OCI-LY1 (cell line): ENCODE measurements around the gene KLHL4.
"Not testable (repeated sequence)": the region's sequence is repeated elsewhere in the genome, so short reads cannot be mapped to it uniquely, and the experiment has no call there.

Experiments used
- H2AFZ ChIP-seq: fragments of 200-600 bp; sonication (generic), shearing (Covaris generic); 2 replicates; pipeline ENCODE4 v1.6.0; 2014; ENCODE audit warnings: antibody characterized with exemption, mild to moderate bottlenecking, low read length
- H3F3A ChIP-seq: fragments of 200-600 bp; sonication (generic), shearing (Covaris generic); 2 replicates; pipeline ENCODE4 v1.6.0; 2014; ENCODE audit warnings: mild to moderate bottlenecking, antibody characterized with exemption, low read length, moderate library complexity; ENCODE audit not compliant: insufficient read depth
- H3K27ac ChIP-seq: fragments of 200-600 bp; sonication (generic); 2 replicates; pipeline ENCODE4 v1.5.1; 2014; ENCODE audit warnings: low read length, mixed run types, mild to moderate bottlenecking, low read depth; ENCODE audit not compliant: poor library complexity, severe bottlenecking
- H3K27me3 ChIP-seq: fragments of 200-600 bp; sonication (generic); 2 replicates; pipeline ENCODE4 v1.6.0; 2014; ENCODE audit warnings: antibody characterized with exemption, mild to moderate bottlenecking, low read length, moderate library complexity; ENCODE audit not compliant: insufficient read depth
- H3K36me3 ChIP-seq: fragments of 200-600 bp; sonication (generic); 2 replicates; pipeline ENCODE4 v1.6.1; 2014; ENCODE audit warnings: mild to moderate bottlenecking, antibody characterized with exemption, low read length, moderate library complexity, mixed read lengths; ENCODE audit not compliant: insufficient read depth
- H3K4me1 ChIP-seq: fragments of 200-600 bp; sonication (generic); 2 replicates; pipeline ENCODE4 v1.5.1; 2014; ENCODE audit warnings: mild to moderate bottlenecking, low read length, moderate library complexity; ENCODE audit not compliant: insufficient read depth, severe bottlenecking
- H3K4me2 ChIP-seq: fragments of 200-600 bp; sonication (generic), shearing (Covaris generic); 2 replicates; pipeline ENCODE4 v1.6.1; 2014; ENCODE audit warnings: low read length
- H3K4me3 ChIP-seq: fragments of 200-600 bp; sonication (generic); 2 replicates; pipeline ENCODE4 v1.5.1; 2014; ENCODE audit warnings: low read length, low read depth, mild to moderate bottlenecking, mixed read lengths; ENCODE audit not compliant: poor library complexity, severe bottlenecking
- H3K79me2 ChIP-seq: fragments of 200-600 bp; shearing (Covaris generic); 2 replicates; pipeline ENCODE4 v1.6.1; 2016; ENCODE audit warnings: mixed run types, low read length, mixed read lengths; ENCODE audit not compliant: insufficient read depth
- H3K9ac ChIP-seq: fragments of 200-600 bp; sonication (generic), shearing (Covaris generic); 2 replicates; pipeline ENCODE4 v1.6.1; 2014; ENCODE audit warnings: mild to moderate bottlenecking, low read length, mixed read lengths
- H3K9me2 ChIP-seq: fragments of 200-600 bp; sonication (generic), shearing (Covaris generic); 2 replicates; pipeline ENCODE4 v1.6.1; 2014; ENCODE audit warnings: low read depth, mild to moderate bottlenecking, low read length, mixed read lengths
- H3K9me3 ChIP-seq: fragments of 200-600 bp; shearing (Covaris generic); 2 replicates; pipeline ENCODE4 v1.6.1; 2014; ENCODE audit warnings: low read length, mixed read lengths
- H4K20me1 ChIP-seq: fragments of 200-600 bp; sonication (generic), shearing (Covaris generic); 2 replicates; pipeline ENCODE4 v1.6.0; 2016; ENCODE audit warnings: mild to moderate bottlenecking, low read length; ENCODE audit not compliant: insufficient read depth
- EZH2 ChIP-seq: fragments of 200-600 bp; sonication (generic), shearing (Covaris generic); IDR thresholded peaks from 2 replicates; pipeline ENCODE4 v1.8.0; 2017; ENCODE audit warnings: borderline replicate concordance, mixed run types, mild to moderate bottlenecking, antibody characterized with exemption, low read length, moderate library complexity, mixed read lengths
- TF ChIP-seq, protein P1 (sequence below): fragments of 200-600 bp; sonication (generic), shearing (Covaris generic); IDR thresholded peaks from 2 replicates; pipeline ENCODE4 v1.5.1; 2017; ENCODE audit warnings: mild to moderate bottlenecking, antibody characterized with exemption, low read length, moderate library complexity, mixed read lengths

Gene KLHL4

DNA sequence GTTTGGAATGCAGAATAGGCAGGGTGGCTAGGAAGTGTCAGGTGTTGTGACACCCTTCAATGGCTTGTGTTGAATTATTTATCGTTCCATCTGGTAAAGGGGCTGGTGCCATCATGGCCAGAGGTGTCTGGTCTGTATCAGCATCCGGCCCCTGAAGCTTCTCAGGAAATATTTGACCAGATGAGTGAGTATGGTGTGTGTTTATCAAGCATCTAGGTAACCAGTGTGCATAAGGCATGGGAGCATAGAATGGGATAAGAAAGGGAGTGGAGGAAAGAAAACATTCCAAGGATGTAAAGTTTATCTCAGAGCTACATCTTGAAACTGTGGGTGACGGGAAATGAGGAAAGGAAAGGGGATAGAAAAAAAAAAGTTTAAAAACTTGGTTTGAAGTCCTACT lies 109.4 kb downstream of the KLHL4 start:
- Histone ChIP-seq H3K9me3 (no peaks in the 10 kb centered on the region), H3K4me3 (no peak overlapping the region), H2AFZ (no peak overlapping the region), H4K20me1 (no peaks in the 10 kb centered on the region), H3K27ac (no peak overlapping the region), H3K4me2 (no peak overlapping the region), H3K79me2 (no peaks in the 10 kb centered on the region), H3K9me2 (no peaks in the 10 kb centered on the region), H3K36me3 (no peaks in the 10 kb centered on the region), H3F3A (no peaks in the 10 kb centered on the region), H3K27me3 (no peaks in the 10 kb centered on the region), H3K4me1 (no peaks in the 10 kb centered on the region), H3K9ac (no peak overlapping the region)
- no peak for TF ChIP-seq EZH2
- TF ChIP-seq, protein P1, sequence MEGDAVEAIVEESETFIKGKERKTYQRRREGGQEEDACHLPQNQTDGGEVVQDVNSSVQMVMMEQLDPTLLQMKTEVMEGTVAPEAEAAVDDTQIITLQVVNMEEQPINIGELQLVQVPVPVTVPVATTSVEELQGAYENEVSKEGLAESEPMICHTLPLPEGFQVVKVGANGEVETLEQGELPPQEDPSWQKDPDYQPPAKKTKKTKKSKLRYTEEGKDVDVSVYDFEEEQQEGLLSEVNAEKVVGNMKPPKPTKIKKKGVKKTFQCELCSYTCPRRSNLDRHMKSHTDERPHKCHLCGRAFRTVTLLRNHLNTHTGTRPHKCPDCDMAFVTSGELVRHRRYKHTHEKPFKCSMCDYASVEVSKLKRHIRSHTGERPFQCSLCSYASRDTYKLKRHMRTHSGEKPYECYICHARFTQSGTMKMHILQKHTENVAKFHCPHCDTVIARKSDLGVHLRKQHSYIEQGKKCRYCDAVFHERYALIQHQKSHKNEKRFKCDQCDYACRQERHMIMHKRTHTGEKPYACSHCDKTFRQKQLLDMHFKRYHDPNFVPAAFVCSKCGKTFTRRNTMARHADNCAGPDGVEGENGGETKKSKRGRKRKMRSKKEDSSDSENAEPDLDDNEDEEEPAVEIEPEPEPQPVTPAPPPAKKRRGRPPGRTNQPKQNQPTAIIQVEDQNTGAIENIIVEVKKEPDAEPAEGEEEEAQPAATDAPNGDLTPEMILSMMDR, result no peak

DNA sequence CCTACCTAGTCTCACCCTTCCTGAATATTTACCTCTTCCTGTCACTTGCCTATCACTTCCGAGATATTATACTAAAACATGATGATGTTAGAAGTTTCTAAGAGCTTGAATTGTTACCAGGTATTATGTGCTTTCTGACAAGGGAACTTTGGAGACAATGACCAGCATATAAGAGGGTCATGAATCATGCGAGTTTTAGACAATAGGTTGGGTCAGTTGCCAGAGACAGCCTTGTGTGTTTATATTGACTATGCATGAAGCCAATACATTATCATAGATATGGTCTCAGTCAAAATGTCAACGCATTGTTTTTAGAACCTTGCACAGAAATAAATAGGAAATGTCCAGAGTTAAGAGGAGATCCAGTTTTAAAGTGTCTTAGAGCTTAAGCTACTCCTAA lies 116.8 kb downstream of the KLHL4 start:
- no peaks in the 10 kb centered on the region for H3K79me2 ChIP-seq
- no peaks in the 10 kb centered on the region for H3K9me2 ChIP-seq
- H3F3A ChIP-seq, result no peaks in the 10 kb centered on the region
- H3K27ac ChIP-seq, result no peak overlapping the region
- no peaks in the 10 kb centered on the region for H3K9me3 ChIP-seq
- H3K9ac ChIP-seq, result no peak overlapping the region
- H2AFZ ChIP-seq, result no peak overlapping the region
- H3K27me3 ChIP-seq, result no peaks in the 10 kb centered on the region
- no peak overlapping the region for H3K4me2 ChIP-seq
- TF ChIP-seq, protein P1, result no peak
- no peak for TF ChIP-seq EZH2
- no peaks in the 10 kb centered on the region for H4K20me1 ChIP-seq
- H3K36me3 ChIP-seq, result no peaks in the 10 kb centered on the region
- H3K4me3 ChIP-seq, result no peak overlapping the region
- no peaks in the 10 kb centered on the region for H3K4me1 ChIP-seq

DNA sequence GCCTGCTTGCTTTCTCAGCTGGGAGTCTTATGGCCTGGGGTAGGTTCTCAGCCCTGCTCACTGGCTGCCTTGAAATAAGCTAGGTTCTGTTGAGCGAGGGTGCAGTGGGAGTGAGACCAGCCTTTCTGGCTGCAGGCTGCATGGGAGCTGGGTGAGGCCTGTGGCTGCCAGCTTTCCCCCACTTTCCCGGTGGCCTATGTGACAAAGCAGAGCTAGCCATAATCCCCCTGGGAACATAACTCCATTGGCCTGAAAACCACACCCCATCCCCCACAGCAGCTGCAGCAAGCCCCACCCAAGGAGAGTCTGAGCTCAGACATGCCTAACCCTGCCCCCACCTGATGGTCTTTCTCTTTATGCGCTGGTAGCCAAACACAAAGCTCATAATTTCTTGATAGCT lies 118.9 kb downstream of the KLHL4 start:
- Histone ChIP-seq H3F3A (no peaks in the 10 kb centered on the region), H3K27me3 (no peaks in the 10 kb centered on the region), H3K9me3 (no peaks in the 10 kb centered on the region), H3K9me2 (no peaks in the 10 kb centered on the region), H4K20me1 (no peaks in the 10 kb centered on the region), H3K79me2 (no peaks in the 10 kb centered on the region), H3K36me3 (no peaks in the 10 kb centered on the region), H3K4me3 (no peak overlapping the region), H3K4me2 (no peak overlapping the region), H2AFZ (no peak overlapping the region), H3K9ac (no peak overlapping the region), H3K4me1 (no peaks in the 10 kb centered on the region), H3K27ac (no peak overlapping the region)
- no peak for TF ChIP-seq EZH2
- TF ChIP-seq, protein P1, result no peak

DNA sequence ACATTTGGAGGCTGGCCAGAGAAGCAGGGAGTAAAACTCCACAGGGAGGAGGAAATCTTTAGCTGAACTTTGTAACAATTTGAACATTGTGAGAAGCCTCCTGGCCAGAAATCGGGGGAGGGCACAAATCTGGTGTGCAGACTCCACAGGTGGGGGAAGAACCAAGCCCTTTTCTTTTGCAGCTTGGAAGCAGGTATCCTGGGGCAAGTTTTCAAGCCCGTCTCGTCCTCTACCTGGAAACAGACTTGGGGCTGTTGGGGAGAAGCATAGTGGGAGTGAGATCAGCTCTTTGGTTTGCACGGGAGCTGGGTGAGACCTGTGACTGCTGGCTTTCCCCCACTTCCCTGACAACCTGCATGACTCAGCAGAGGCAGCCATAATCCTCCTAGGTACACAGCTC lies 123.8 kb downstream of the KLHL4 start:
- H3K27me3 ChIP-seq, H3K4me1 ChIP-seq, H3K9me3 ChIP-seq, H3K9me2 ChIP-seq, H3K4me3 ChIP-seq, H3K79me2 ChIP-seq, H4K20me1 ChIP-seq, H3K9ac ChIP-seq, H2AFZ ChIP-seq, H3K36me3 ChIP-seq, H3K4me2 ChIP-seq, H3F3A ChIP-seq, H3K27ac ChIP-seq: not testable (repeated sequence)
